Parathyroid adenoma (tissue), 2 donors: ENCODE data around the gene RASA1.
"Not testable (repeated sequence)": the region's sequence is repeated elsewhere in the genome, so short reads cannot be mapped to it uniquely, and the experiment has no call there.

Source experiments
- H2AFZ ChIP-seq: fragments of 300-600 bp; sonication (generic); one replicate; pipeline ENCODE4 v1.7.0; 2017; ENCODE audit warnings: antibody characterized with exemption, mild to moderate bottlenecking
- H3K27ac ChIP-seq: fragments of 300-600 bp; sonication (generic); one replicate; pipeline ENCODE4 v1.7.0; 2017
- H3K27me3 ChIP-seq: fragments of 300-600 bp; sonication (generic); one replicate; pipeline ENCODE4 v1.7.0; 2017; ENCODE audit warnings: low read length; ENCODE audit not compliant: control insufficient read depth, insufficient read depth
- H3K36me3 ChIP-seq: fragments of 300-600 bp; sonication (generic); one replicate; pipeline ENCODE4 v1.7.0; 2017; ENCODE audit warnings: low read length; ENCODE audit not compliant: control insufficient read depth, insufficient read depth
- H3K4me1 ChIP-seq: fragments of 300-600 bp; sonication (generic); one replicate; pipeline ENCODE4 v1.7.0; 2017; ENCODE audit warnings: control low read depth
- H3K4me2 ChIP-seq: fragments of 300-600 bp; sonication (generic); one replicate; pipeline ENCODE4 v1.7.0; 2017; ENCODE audit warnings: low read length
- H3K4me3 ChIP-seq: fragments of 300-600 bp; sonication (generic); one replicate; pipeline ENCODE4 v1.7.0; 2017; ENCODE audit warnings: low read depth, low read length
- H3K79me2 ChIP-seq: fragments of 300-600 bp; sonication (generic); one replicate; pipeline ENCODE4 v1.7.0; 2017; ENCODE audit warnings: control low read depth
- H3K9ac ChIP-seq: fragments of 300-600 bp; sonication (generic); one replicate; pipeline ENCODE4 v1.7.0; 2017; ENCODE audit warnings: mild to moderate bottlenecking
- H3K9me3 ChIP-seq: fragments of 300-600 bp; sonication (generic); one replicate; pipeline ENCODE4 v1.7.0; 2017; ENCODE audit warnings: low read length; ENCODE audit not compliant: control insufficient read depth
- TF ChIP-seq, protein P1 (sequence below): fragments of 300-600 bp; sonication (generic); IDR thresholded peaks from one replicate; pipeline ENCODE4 v1.7.0; 2017; ENCODE audit warnings: antibody characterized with exemption, mild to moderate bottlenecking
- donor health status: primary hyperparathyroidism.

RASA1 gene

DNA sequence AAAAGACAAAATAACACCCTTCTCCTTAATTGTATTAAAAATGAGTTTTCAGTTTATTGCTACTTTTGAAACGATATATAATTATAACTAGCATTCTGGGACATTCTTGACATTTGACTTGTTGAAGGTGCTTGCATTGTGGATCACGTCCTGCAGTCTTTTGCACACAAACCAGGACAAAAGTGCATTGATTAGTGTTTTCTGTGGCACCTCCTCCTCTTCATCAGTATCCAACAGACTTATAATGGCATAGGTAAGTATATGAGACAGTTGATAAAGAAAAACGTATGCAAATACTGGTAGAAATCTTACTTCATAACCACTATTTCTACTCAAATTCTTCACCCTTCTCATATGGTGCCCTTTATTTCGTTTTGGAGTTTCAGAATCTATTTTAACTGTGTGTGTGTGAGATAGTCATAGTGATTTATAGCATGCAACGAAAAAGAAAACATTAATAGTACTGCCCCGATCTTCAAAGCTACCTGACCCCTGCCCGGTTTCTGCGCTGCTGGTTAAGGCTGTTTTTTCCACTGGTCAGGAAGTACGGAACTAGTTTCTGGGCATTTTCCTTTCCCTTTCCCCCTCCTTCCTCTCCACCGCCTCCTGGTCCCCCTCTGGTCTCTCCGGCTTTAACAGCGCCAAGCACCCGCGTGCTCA is 639 bp upstream of the RASA1 start:
- Histone ChIP-seq H2AFZ (peak overlapping the region; percentile 94), H3K4me2 (peak overlapping the region; percentile 86), H3K27ac (peak overlapping the region; percentile 86), H3K36me3 (no peaks in the 10 kb centered on the region), H3K4me3 (peak overlapping the region; percentile 84), H3K27me3 (no peaks in the 10 kb centered on the region), H3K4me1 (peaks cover 5% of the 10 kb centered on the region), H3K9me3 (no peaks in the 10 kb centered on the region), H3K79me2 (peaks cover 22% of the 10 kb centered on the region), H3K9ac (peak overlapping the region; percentile 42)
- TF ChIP-seq, protein P1, sequence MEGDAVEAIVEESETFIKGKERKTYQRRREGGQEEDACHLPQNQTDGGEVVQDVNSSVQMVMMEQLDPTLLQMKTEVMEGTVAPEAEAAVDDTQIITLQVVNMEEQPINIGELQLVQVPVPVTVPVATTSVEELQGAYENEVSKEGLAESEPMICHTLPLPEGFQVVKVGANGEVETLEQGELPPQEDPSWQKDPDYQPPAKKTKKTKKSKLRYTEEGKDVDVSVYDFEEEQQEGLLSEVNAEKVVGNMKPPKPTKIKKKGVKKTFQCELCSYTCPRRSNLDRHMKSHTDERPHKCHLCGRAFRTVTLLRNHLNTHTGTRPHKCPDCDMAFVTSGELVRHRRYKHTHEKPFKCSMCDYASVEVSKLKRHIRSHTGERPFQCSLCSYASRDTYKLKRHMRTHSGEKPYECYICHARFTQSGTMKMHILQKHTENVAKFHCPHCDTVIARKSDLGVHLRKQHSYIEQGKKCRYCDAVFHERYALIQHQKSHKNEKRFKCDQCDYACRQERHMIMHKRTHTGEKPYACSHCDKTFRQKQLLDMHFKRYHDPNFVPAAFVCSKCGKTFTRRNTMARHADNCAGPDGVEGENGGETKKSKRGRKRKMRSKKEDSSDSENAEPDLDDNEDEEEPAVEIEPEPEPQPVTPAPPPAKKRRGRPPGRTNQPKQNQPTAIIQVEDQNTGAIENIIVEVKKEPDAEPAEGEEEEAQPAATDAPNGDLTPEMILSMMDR, result no peak

DNA sequence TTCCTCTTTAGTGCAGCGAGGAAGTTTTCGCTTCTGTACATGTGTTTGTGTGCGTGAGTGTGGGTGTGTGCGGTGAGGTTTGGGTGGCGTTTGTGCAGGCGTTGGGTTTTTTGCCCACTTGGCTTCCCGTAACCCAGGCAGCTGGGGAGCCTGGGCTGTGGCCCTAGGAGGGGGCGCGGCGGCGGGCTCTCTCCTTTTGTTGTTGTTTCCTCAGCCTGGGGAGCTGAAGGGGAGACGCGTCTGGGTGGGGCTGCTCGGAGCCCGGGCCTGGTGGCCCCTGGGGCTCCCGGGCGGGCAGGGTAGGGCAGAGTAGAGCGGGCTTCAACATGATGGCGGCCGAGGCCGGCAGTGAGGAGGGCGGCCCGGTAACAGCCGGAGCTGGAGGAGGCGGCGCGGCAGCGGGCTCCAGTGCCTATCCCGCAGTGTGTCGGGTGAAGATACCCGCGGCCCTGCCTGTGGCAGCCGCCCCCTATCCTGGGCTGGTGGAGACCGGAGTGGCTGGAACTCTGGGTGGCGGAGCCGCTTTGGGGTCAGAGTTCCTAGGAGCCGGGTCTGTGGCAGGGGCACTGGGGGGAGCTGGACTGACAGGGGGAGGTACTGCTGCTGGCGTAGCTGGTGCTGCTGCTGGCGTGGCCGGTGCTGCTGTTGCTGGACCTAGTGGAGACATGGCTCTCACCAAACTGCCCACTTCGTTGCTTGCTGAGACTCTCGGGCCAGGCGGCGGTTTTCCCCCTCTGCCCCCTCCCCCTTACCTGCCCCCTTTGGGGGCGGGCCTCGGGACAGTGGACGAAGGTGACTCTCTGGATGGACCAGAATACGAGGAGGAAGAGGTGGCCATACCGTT is 665 bp downstream of the RASA1 start:
- H3K4me3 ChIP-seq, result peak overlapping the region; percentile 84
- H3K36me3 ChIP-seq, result no peaks in the 10 kb centered on the region
- no peaks in the 10 kb centered on the region for H3K9me3 ChIP-seq
- no peaks in the 10 kb centered on the region for H3K27me3 ChIP-seq
- peak overlapping the region; percentile 94 for H2AFZ ChIP-seq
- H3K4me2 ChIP-seq, result peak overlapping the region; percentile 78
- peaks cover 5% of the 10 kb centered on the region for H3K4me1 ChIP-seq
- TF ChIP-seq, protein P1, result no peak
- peak overlapping the region; percentile 86 for H3K27ac ChIP-seq
- H3K79me2 ChIP-seq, result peaks cover 25% of the 10 kb centered on the region
- H3K9ac ChIP-seq, result peak overlapping the region; percentile 67

DNA sequence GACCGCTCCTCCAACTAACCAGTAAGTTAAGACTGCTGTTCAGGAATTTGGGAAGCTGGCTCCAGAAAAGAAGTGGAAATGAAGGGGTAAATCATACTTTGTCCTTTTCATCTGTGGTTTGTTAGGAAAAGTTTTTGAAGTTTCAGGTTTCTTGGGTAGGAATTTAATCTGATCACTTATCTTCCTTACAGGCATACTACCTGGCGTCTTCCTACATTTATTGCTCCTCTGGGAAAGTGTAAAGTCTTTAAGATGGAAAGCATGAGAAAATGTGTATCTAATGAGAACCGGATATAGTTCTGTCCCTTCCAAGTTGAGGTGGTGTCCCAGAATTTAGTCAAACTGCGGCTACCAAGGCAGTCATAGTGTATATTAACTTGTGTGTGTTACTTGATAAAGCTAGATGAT is 1.3 kb downstream of the RASA1 start:
- H3K27ac ChIP-seq, result peak overlapping the region; percentile 86
- peak overlapping the region; percentile 94 for H2AFZ ChIP-seq
- H3K27me3 ChIP-seq, result no peaks in the 10 kb centered on the region
- peaks cover 29% of the 10 kb centered on the region for H3K79me2 ChIP-seq
- peak overlapping the region; percentile 78 for H3K4me2 ChIP-seq
- peak overlapping the region; percentile 84 for H3K4me3 ChIP-seq
- no peaks in the 10 kb centered on the region for H3K9me3 ChIP-seq
- no peak overlapping the region for H3K9ac ChIP-seq
- TF ChIP-seq, protein P1, result no peak
- H3K4me1 ChIP-seq, result peaks cover 5% of the 10 kb centered on the region
- no peaks in the 10 kb centered on the region for H3K36me3 ChIP-seq

DNA sequence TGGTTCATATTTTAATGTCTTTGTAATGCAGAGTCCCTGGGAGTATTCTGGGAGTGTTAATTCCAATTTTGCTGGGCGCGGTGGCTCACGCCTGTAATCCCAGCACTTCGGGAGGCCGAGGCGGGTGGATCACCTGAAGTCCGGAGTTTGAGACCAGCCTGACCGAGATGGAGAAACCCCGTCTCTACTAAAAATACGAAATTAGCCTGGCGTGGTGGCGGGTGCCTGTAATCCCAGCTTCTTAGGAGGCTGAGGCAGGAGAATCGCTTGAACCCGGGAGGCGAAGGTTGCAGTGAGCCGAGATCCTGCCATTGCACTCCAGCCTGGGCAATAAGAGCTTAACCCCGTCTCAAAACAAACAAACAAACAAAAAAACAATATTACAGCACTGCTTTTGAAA is 3.2 kb downstream of the RASA1 start:
- not testable (repeated sequence) for H2AFZ ChIP-seq, H3K4me3 ChIP-seq, H3K27ac ChIP-seq, H3K9me3 ChIP-seq, H3K36me3 ChIP-seq, H3K4me1 ChIP-seq, H3K9ac ChIP-seq, H3K4me2 ChIP-seq, H3K27me3 ChIP-seq
- peaks cover 38% of the 10 kb centered on the region for H3K79me2 ChIP-seq

DNA sequence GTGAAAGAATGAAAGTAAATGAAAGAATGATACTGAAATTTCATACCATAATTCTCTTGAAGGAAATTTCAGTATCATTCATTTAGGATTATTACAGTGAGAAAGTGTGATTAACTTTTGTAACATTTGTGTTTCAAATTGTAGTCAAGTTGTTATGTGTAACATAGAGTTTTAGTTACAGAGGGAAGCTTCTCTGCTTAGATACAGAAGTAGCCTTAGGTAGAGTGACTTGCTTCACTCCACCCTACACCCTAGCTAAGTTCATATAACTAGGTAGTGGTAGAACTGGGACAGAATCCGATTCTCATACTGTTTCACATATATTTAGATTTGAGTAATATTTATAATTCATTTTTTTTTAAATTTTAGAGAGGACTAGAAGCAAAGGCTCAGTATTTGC is 9.0 kb downstream of the RASA1 start:
- H3K4me3 ChIP-seq, result no peak overlapping the region
- H3K36me3 ChIP-seq, result no peaks in the 10 kb centered on the region
- no peak overlapping the region for H2AFZ ChIP-seq
- no peak overlapping the region for H3K27ac ChIP-seq
- H3K79me2 ChIP-seq, result peaks cover 30% of the 10 kb centered on the region
- TF ChIP-seq, protein P1, result no peak
- no peaks in the 10 kb centered on the region for H3K27me3 ChIP-seq
- H3K4me1 ChIP-seq, result peaks cover 4% of the 10 kb centered on the region
- H3K4me2 ChIP-seq, result no peak overlapping the region
- H3K9ac ChIP-seq, result no peak overlapping the region
- no peaks in the 10 kb centered on the region for H3K9me3 ChIP-seq
